ENCODE data around the gene CSK.

DNA sequence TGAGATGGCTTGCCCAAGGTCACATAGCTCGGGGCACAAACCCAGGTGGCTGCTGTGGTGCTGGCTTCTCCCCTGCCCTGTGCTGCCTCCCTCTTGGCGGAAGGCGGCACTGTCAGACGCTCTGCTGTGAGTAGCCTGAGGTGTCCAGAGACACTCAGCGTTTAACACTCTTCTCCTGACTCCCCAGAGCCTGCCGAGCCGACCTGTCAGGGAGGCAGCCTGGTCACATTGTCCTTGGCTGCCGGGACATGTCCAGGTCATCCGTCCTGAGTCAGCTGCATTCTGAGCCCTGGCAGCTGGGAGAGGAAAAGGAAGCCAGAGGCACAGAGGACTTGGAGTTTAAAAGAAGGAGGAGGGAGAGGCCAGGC, 35.5 kb downstream of the CSK start:
- TF ChIP-seq, protein P1, sequence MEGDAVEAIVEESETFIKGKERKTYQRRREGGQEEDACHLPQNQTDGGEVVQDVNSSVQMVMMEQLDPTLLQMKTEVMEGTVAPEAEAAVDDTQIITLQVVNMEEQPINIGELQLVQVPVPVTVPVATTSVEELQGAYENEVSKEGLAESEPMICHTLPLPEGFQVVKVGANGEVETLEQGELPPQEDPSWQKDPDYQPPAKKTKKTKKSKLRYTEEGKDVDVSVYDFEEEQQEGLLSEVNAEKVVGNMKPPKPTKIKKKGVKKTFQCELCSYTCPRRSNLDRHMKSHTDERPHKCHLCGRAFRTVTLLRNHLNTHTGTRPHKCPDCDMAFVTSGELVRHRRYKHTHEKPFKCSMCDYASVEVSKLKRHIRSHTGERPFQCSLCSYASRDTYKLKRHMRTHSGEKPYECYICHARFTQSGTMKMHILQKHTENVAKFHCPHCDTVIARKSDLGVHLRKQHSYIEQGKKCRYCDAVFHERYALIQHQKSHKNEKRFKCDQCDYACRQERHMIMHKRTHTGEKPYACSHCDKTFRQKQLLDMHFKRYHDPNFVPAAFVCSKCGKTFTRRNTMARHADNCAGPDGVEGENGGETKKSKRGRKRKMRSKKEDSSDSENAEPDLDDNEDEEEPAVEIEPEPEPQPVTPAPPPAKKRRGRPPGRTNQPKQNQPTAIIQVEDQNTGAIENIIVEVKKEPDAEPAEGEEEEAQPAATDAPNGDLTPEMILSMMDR (IDR thresholded peaks at IDR 0.05): no peak
- TF ChIP-seq KDM5A (IDR thresholded peaks at IDR 0.05) (no peak), FOSB (CRISPR knock-in tag; IDR thresholded peaks at IDR 0.05) (no peak), MAZ (IDR thresholded peaks at IDR 0.05; ENCODE audit: borderline replicate concordance, low read depth, low read length) (no peak)
- TF ChIP-seq, protein P2, sequence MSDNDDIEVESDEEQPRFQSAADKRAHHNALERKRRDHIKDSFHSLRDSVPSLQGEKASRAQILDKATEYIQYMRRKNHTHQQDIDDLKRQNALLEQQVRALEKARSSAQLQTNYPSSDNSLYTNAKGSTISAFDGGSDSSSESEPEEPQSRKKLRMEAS (IDR thresholded peaks at IDR 0.05): no peak
